SK-N-SH treated with all-trans-retinoic acid at 6 μM for 48 hours (cell line): ENCODE measurements around the gene CCDC78.

Source experiments
- CSDC2 ChIP-seq: fragments of 250-450 bp; sonication (Bioruptor Pico); IDR thresholded peaks from 2 replicates; pipeline ENCODE4 v1.5.0; 2020; ENCODE audit warnings: mild to moderate bottlenecking, moderate library complexity
- CSRNP3 ChIP-seq: fragments of 250-450 bp; sonication (Bioruptor Pico); IDR thresholded peaks from 2 replicates; pipeline ENCODE4 v1.5.1; 2021; ENCODE audit warnings: mild to moderate bottlenecking, moderate library complexity
- PPARA ChIP-seq: fragments of 250-450 bp; sonication (Bioruptor Pico); IDR thresholded peaks from 2 replicates; pipeline ENCODE4 v1.5.0; 2020; ENCODE audit warnings: mild to moderate bottlenecking, borderline replicate concordance
- TOX ChIP-seq: fragments of 250-450 bp; sonication (Bioruptor Pico); IDR thresholded peaks from 2 replicates; pipeline ENCODE4 v1.8.0; 2021; ENCODE audit warnings: mild to moderate bottlenecking, moderate library complexity, borderline replicate concordance
- TSHZ2 ChIP-seq: fragments of 250-450 bp; sonication (Bioruptor Pico); IDR thresholded peaks from 2 replicates; pipeline ENCODE4 v1.5.0; 2020; ENCODE audit warnings: mild to moderate bottlenecking, moderate library complexity
- ZFP30 ChIP-seq: fragments of 450-650 bp; formaldehyde crosslinking; IDR thresholded peaks from 2 replicates; pipeline ENCODE4 v1.5.0; 2022; ENCODE audit warnings: mild to moderate bottlenecking, moderate library complexity
- ZNF70 ChIP-seq: fragments of 450-650 bp; formaldehyde crosslinking; IDR thresholded peaks from 2 replicates; pipeline ENCODE4 v1.5.0; 2020; ENCODE audit warnings: mild to moderate bottlenecking, moderate library complexity
- ZNF8 ChIP-seq: fragments of 450-650 bp; formaldehyde crosslinking; IDR thresholded peaks from 2 replicates; pipeline ENCODE4 v1.5.0; 2020; ENCODE audit warnings: mild to moderate bottlenecking, moderate library complexity
- TF ChIP-seq, protein P1 (sequence below): fragments of 250-450 bp; sonication (Bioruptor Pico); IDR thresholded peaks from 2 replicates; pipeline ENCODE4 v1.8.0; 2020; ENCODE audit warnings: mild to moderate bottlenecking, moderate library complexity, borderline replicate concordance

DNA sequence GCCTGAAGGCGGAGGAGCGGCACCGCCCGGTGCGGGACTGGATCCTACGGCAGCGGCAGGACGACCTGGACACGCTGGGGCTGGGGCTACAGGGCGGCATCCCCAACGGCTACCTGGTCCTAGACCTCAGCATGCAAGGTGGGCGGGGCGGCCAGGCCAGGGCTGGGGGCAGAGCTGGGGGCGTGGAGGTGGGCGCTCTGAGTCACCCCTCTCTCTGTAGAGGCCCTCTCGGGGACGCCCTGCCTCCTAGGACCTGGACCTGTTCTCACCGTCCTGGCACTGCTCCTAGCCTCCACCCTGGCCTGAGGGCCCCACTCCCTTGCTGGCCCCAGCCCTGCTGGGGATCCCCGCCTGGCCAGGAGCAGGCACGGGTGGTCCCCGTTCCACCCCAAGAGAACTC lies 42.2 kb upstream of the CCDC78 start:
- TF ChIP-seq, protein P1, sequence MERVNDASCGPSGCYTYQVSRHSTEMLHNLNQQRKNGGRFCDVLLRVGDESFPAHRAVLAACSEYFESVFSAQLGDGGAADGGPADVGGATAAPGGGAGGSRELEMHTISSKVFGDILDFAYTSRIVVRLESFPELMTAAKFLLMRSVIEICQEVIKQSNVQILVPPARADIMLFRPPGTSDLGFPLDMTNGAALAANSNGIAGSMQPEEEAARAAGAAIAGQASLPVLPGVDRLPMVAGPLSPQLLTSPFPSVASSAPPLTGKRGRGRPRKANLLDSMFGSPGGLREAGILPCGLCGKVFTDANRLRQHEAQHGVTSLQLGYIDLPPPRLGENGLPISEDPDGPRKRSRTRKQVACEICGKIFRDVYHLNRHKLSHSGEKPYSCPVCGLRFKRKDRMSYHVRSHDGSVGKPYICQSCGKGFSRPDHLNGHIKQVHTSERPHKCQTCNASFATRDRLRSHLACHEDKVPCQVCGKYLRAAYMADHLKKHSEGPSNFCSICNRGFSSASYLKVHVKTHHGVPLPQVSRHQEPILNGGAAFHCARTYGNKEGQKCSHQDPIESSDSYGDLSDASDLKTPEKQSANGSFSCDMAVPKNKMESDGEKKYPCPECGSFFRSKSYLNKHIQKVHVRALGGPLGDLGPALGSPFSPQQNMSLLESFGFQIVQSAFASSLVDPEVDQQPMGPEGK (CRISPR knock-in tag), result no peak
- TF ChIP-seq CSDC2 (CRISPR knock-in tag) (no peak), CSRNP3 (CRISPR knock-in tag) (no peak), TSHZ2 (CRISPR knock-in tag) (no peak), TOX (CRISPR knock-in tag) (no peak), ZNF8 (CRISPR knock-in tag) (no peak), ZNF70 (no peak), PPARA (CRISPR knock-in tag) (no peak), ZFP30 (CRISPR knock-in tag) (no peak)
